ENCODE measurements around the gene ILF3. TPM values are rescaled to one million over a fixed set of nuclear protein-coding genes. Genes with fewer than 3 reads are reported as not detected.

ILF3 gene
- total and polyA plus RNA-seq, 2 donors (not counting 1 experiment from before 2014, with no cell fraction given): 78.4 to 109 TPM

GRCh38 chr19:10667867-10668266 lies 13.7 kb downstream of the ILF3 start:
- H3K27ac ChIP-seq (ENCODE audit: insufficient read depth, low read length): no peak overlapping the region
- peaks cover 11% of the 10 kb centered on the region for H3K4me1 ChIP-seq (ENCODE audit: control insufficient read depth, extremely low read depth, insufficient read depth, low read length)
- H3K4me3 ChIP-seq (replicated peaks in 1 of 4; ENCODE audit: control extremely low read depth in 1 of 4, insufficient read depth in 1 of 4, low read depth in 3 of 4, low read length in 4 of 4): no peak overlapping the region
- no peaks in the 10 kb centered on the region for H3K27me3 ChIP-seq (ENCODE audit: control insufficient read depth, insufficient read depth, low read length)
- no peak overlapping the region for H3K9ac ChIP-seq (ENCODE audit: insufficient read depth, low read length)
- no peaks in the 10 kb centered on the region for H3K9me3 ChIP-seq (ENCODE audit: control insufficient read depth, insufficient read depth, low read depth, low read length)
- peaks cover 9% of the 10 kb centered on the region for H3K36me3 ChIP-seq (ENCODE audit: control insufficient read depth, insufficient read depth, low read length)
- peaks cover 3% of the 10 kb centered on the region for H4K20me1 ChIP-seq (ENCODE audit: control insufficient read depth, extremely low read depth, insufficient read depth, low read length)
- no peak overlapping the region for H2AFZ ChIP-seq (ENCODE audit: low read length)
- no peak overlapping the region for H3K4me2 ChIP-seq (ENCODE audit: extremely low read depth, insufficient read depth, low read length)
- no peak for DNase-seq (ENCODE audit: low read depth in 2 of 2)
- peaks cover 94% of the 10 kb centered on the region for H3K79me2 ChIP-seq (ENCODE audit: control insufficient read depth, insufficient read depth, low read length)
- no peak for TF ChIP-seq CTCF (conservative IDR thresholded peaks at IDR 0.05 in 1 of 2, IDR thresholded peaks at IDR 0.05 in 1 of 2; ENCODE audit: low read depth in 1 of 2, low read length in 2 of 2)
- TF ChIP-seq EZH2 (IDR thresholded peaks at IDR 0.05; ENCODE audit: low read length, missing control alignments): no peak

- no peaks in the 10 kb centered on the region for H3K27me3 ChIP-seq (ENCODE audit: control insufficient read depth, insufficient read depth, low read length)
- H4K20me1 ChIP-seq (ENCODE audit: control insufficient read depth, extremely low read depth, insufficient read depth, low read length): peaks cover 3% of the 10 kb centered on the region
- H2AFZ ChIP-seq (ENCODE audit: low read length): no peak overlapping the region
- no peak overlapping the region for H3K4me2 ChIP-seq (ENCODE audit: extremely low read depth, insufficient read depth, low read length)
- peaks cover 91% of the 10 kb centered on the region for H3K79me2 ChIP-seq (ENCODE audit: control insufficient read depth, insufficient read depth, low read length)
- H3K4me1 ChIP-seq (ENCODE audit: control insufficient read depth, extremely low read depth, insufficient read depth, low read length): peaks cover 11% of the 10 kb centered on the region
- no peak for TF ChIP-seq EZH2 (IDR thresholded peaks at IDR 0.05; ENCODE audit: low read length, missing control alignments)
- no peak for TF ChIP-seq CTCF (conservative IDR thresholded peaks at IDR 0.05 in 1 of 2, IDR thresholded peaks at IDR 0.05 in 1 of 2; ENCODE audit: low read depth in 1 of 2, low read length in 2 of 2)
- no peak overlapping the region for H3K27ac ChIP-seq (ENCODE audit: insufficient read depth, low read length)
- no peaks in the 10 kb centered on the region for H3K9me3 ChIP-seq (ENCODE audit: control insufficient read depth, insufficient read depth, low read depth, low read length)
- no peak overlapping the region for H3K9ac ChIP-seq (ENCODE audit: insufficient read depth, low read length)
- H3K4me3 ChIP-seq (replicated peaks in 1 of 4; ENCODE audit: control extremely low read depth in 1 of 4, insufficient read depth in 1 of 4, low read depth in 3 of 4, low read length in 4 of 4): no peak overlapping the region
- peaks cover 10% of the 10 kb centered on the region for H3K36me3 ChIP-seq (ENCODE audit: control insufficient read depth, insufficient read depth, low read length)
- DNase-seq (ENCODE audit: low read depth in 2 of 2): no peak
Measured at GRCh38 chr19:10669246-10669645, 15.1 kb downstream of the ILF3 start.

DNA sequence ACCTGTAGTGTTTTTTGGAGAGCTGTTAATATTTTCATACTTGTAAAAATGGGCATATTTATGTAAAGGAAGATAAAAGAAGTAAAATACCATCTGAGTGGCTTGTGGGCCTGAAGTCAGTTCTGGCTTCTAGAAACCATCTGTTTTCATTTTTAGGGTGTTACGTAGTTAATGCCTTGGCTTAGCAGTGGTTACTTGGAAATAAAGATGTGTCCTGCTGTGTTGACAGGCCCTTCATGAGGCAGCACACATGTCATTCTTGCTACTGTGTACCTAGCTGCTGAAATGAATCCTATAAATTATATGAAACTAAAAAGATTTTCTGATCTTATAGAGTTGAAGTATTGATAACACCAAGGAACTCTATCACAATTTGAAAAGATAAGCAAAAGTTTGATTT lies 16.0 kb downstream of the ILF3 start:
- H3K9ac ChIP-seq (ENCODE audit: insufficient read depth, low read length): no peak overlapping the region
- no peak overlapping the region for H3K27ac ChIP-seq (ENCODE audit: insufficient read depth, low read length)
- H4K20me1 ChIP-seq (ENCODE audit: control insufficient read depth, extremely low read depth, insufficient read depth, low read length): peaks cover 3% of the 10 kb centered on the region
- H3K4me1 ChIP-seq (ENCODE audit: control insufficient read depth, extremely low read depth, insufficient read depth, low read length): peaks cover 11% of the 10 kb centered on the region
- DNase-seq (ENCODE audit: low read depth in 2 of 2): no peak
- no peaks in the 10 kb centered on the region for H3K27me3 ChIP-seq (ENCODE audit: control insufficient read depth, insufficient read depth, low read length)
- peaks cover 10% of the 10 kb centered on the region for H3K36me3 ChIP-seq (ENCODE audit: control insufficient read depth, insufficient read depth, low read length)
- no peak overlapping the region for H3K4me3 ChIP-seq (replicated peaks in 1 of 4; ENCODE audit: control extremely low read depth in 1 of 4, insufficient read depth in 1 of 4, low read depth in 3 of 4, low read length in 4 of 4)
- no peak overlapping the region for H3K4me2 ChIP-seq (ENCODE audit: extremely low read depth, insufficient read depth, low read length)
- H2AFZ ChIP-seq (ENCODE audit: low read length): no peak overlapping the region
- H3K79me2 ChIP-seq (ENCODE audit: control insufficient read depth, insufficient read depth, low read length): peaks cover 89% of the 10 kb centered on the region
- no peaks in the 10 kb centered on the region for H3K9me3 ChIP-seq (ENCODE audit: control insufficient read depth, insufficient read depth, low read depth, low read length)
- TF ChIP-seq EZH2 (IDR thresholded peaks at IDR 0.05; ENCODE audit: low read length, missing control alignments): no peak
- no peak for TF ChIP-seq CTCF (conservative IDR thresholded peaks at IDR 0.05 in 1 of 2, IDR thresholded peaks at IDR 0.05 in 1 of 2; ENCODE audit: low read depth in 1 of 2, low read length in 2 of 2)
